CD4-positive, alpha-beta T cell treated with Interferon gamma for 1 hour (primary cell): ENCODE data around the gene ACTG2.

ENCODE experiments used
- DNase-seq: peaks from one replicate; pipeline ENCODE4 v3.0.0-alpha.2; 2020

Gene ACTG2

DNA sequence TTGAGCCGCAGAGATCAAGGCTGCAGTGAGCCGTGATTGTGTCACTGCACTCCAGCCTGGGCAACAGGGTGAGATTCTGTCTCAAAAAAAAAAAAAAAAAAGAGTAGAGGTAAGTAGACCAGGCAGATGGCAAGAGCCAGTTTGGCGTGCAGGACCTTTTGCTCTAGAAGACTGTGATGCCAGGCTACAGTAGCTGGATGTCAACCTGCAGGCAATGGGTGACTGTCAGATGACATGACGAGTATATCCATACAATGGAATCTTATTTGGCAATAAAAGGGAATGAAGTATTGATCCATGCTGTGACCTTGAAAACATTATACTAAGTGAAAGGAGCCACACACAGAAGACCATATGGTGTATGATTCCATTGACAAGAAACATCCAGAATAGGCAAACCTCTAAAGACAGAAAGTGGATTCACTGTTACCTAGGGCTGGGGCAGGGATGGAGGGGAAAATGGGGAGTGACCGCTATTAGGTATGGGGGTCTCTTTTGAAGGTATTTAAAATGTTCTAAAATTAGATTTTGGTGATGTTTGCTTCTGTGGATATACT lies 22.7 kb downstream of the ACTG2 start:
- no peak for DNase-seq

DNA sequence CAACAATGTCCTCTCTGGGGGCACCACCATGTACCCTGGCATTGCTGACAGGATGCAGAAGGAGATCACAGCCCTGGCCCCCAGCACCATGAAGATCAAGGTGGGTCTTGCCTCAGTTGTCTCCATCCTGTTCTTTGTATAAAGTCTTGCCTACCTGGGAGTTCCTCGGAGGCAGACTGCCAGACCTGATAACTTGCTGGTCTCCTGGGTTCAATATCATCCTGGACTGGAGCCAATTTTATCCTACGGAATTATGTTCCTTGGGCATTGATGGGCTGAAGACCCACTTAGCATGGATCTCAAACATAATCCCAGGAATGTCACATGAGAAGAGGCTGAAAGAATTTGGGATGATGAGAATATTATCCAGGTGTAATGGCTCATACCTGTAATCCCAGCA lies 23.9 kb downstream of the ACTG2 start:
- no peak for DNase-seq

DNA sequence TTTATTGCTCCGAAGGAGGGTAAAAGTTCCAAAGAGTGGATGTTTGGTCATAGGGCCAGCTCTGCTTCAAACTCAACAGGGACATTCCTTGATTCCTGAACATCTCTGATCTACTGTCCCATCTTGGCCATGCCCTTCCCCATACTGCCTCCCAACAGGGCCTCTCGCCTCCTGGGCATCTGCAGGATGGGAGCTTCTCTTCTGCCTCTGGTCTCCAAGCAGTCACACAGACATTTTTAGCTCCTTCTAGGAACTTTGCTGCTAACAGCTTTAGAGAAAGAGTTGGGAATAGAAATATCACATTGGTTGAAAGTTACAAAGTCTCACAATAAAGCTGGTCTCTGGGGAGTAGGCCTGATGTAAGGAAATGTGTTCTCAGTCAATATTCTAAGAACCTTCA lies 24.5 kb downstream of the ACTG2 start:
- no peak for DNase-seq

DNA sequence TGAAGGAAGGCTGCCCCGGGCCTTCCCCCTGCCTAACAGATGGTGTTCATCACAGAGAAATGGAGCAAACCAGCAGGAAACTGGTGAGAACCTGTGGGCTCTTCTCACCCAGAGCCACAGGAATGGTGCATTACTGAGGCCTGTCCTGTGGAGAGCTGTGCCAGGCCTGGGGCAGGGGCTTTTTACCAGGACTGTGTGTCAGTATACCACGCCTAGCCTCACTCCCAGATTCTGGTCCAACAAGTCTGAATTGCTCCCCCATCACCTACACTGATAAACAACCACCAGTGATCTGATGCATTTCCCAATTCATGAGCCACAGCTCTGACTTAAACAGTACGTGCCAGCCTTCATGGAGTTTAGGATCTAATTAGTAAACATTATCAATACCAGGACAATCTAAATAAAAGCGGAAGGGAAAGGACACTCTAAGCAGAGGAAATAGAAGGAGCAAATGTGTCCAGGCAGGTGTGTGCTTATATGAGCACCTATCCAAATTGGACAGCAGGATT lies 24.9 kb downstream of the ACTG2 start:
- DNase-seq, result no peak

DNA sequence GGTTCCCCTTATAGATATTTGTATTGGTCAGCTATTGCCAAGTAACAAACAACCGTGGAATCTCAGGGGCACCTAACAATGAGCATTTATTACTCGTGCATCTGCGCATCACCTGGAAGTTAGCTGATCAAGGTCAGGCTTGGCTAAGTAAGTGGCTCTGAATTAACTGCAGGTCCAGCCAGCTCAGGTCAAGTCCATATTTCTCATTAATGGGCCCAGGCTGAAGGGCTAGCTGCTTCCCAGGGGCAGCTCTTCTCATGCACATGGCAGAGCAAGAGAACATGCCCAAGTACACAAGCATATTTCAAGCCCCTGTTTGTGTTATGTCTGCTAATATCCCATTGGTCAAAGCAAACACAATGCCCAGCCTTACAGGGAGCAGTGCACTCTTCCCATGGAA lies 26.0 kb downstream of the ACTG2 start:
- no peak for DNase-seq

DNA sequence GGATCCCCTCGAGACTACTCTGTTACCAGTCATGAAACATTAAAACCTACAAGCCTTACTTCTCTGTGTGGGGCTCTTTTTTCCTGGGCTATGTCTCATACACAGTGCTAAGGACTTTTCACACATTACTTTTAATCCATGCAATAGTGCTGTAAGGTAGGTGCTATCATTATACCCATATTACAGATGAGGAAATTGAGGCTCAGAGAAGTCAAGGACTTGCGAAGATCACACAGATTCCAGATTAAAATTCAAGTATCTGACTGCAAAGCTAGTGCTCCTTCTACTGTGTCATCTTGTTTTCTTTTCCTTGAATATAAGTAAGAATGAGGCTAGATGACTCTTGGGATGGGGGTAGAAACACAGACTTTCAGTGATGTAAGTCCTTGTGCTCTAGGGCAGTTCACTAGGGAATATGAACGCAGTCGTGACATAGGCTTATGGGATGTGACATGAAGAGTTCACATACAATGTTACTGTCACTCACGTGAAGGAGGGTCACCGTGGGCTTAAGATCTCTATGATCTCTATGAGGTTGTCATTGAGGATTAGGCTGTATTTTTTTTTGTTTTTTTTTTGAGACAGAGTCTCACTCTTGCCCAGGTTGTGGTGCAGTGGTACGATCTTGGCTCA lies 26.9 kb downstream of the ACTG2 start:
- no peak for DNase-seq

DNA sequence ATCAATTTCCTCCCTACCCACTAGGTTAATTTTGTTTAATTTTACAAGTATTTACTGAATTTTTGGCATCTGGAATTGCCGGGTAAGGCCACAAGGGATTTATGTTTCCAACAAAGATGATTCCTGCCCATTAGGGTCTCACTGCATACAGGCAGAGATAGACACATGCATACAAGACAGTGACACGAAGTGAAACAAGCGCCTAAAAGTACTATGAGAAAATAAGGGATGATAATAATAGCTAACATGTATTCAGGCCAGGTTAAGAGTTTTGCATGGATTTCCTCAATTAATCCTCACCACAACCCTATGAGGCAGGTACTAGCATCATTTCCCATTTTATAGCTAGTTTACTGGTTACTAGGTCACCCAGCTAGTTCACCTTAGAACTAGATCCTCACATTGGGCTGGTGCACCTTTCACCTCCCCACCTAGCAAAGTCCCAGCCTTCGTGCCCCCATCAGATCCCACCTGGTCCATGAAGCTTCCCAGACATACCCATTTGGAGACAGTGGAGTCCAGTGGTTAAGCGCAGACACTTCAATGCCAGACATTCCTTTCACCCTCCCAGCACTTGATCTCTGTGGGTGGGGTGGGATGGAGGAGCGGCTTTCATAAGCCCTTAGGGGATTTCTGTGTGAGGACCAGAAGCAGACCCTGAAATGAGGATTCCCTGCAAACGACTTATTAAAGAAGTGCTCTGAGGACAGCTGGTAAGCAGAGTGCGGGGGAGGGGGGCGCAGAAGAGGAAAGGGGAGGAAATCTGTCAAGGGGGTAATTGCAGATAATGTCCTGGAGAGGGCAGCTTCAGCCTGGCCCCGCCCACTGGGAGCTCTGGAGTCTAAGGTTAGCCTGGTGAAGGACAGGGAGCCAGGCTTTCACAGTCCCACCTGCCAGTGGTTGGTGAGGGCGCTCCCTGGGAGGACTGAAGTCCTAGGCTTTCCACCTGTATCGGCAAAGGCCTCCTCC lies 28.1 kb downstream of the ACTG2 start:
- peak; percentile 20 for DNase-seq

DNA sequence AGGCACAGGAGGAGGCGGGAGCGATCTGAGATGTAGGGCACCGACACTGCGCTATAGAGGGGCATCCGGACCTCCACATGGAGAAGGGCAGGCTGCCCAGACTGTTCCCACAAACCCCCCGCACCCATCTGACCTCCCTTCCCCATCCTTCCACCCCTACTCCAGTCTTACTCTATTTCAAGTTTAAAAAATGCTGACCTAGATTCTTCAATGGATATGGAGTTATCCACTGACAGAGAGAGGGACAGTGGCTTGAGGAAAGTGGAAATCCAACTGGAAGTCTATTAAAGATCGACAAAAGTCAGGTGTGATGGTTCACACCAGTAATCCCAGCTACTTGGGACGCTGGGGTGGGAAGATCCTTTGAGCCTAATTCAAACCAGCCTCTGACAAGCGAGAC lies 28.8 kb downstream of the ACTG2 start:
- no peak for DNase-seq

DNA sequence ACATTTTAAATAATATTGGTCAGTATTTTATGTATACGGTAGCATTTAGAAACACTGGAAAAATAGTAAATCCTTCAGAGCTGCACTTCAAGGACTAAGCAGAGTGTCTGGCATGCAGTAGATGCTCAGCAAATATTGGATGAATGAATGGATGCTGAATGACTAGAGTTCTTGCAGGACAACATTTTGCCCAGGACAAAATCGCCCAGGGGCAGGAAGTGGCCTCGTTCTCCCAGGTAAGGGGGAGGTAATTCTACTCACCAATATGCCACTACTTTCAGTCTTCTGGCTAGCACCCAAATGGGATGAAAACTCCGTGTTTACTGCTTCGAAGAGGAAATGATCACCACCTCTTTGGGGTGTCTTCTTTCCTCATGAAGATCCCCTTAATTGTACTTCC lies 29.9 kb downstream of the ACTG2 start:
- no peak for DNase-seq

DNA sequence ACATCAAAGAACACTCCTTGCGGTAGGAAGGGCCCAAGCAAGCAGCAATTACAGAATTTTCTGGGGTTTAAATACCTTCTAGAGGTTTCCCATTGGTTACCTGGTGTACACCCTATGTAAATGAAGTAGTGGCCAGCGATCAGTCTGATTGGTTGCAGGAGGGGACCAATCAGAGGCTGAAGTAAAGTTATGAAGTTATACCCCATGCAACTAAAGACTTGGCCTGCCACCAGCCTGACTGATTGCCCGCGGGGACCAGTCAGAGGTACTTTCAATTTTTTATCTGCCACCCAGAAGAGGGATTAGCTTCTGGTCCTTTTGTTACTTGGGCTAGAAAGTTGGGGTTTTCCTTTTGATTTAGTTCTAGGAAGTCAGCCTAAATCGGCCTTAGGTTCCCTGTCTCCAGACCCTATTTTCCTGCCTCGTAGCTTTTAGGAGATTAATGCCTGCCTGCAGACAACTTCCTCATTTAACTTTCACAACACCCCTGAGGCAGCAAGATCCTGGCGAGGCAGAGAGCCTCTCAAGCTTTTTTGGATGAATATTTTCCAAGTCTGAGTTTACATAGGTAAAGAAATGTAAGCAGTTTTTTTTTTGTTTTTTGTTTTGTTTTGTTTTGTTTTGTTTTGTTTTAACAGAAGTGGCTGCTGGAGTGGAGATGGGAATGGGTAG lies 32.4 kb downstream of the ACTG2 start:
- DNase-seq, result no peak

DNA sequence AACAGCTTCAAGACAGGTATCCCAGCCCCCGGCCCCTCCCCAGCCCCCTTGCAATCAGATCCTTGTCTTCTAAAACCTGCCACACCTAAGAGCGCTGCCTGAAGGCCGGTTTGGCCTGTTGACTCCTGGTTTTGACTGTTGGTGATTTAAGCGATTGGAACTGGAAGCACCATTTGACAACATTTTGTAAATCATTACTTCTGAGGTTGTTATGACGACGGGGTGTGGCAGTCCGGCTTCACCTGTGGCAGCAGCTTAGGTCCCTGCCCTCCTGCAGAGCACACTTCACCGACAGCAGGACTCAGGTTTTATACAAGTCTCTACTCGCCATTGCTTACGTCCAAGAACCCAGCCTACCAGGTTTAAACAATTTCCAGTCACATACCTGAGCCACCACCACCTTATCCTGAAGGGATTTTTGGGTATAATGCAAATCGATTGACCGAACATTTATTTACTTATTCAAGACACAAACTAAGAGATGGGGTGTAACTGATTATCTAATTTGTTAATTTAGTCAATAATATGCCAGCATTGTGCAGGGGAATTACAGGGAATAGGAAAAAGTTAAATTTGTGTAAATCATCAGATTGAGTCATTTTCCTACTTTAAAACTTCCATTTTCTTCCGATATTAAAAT lies 33.2 kb downstream of the ACTG2 start:
- DNase-seq, result no peak

DNA sequence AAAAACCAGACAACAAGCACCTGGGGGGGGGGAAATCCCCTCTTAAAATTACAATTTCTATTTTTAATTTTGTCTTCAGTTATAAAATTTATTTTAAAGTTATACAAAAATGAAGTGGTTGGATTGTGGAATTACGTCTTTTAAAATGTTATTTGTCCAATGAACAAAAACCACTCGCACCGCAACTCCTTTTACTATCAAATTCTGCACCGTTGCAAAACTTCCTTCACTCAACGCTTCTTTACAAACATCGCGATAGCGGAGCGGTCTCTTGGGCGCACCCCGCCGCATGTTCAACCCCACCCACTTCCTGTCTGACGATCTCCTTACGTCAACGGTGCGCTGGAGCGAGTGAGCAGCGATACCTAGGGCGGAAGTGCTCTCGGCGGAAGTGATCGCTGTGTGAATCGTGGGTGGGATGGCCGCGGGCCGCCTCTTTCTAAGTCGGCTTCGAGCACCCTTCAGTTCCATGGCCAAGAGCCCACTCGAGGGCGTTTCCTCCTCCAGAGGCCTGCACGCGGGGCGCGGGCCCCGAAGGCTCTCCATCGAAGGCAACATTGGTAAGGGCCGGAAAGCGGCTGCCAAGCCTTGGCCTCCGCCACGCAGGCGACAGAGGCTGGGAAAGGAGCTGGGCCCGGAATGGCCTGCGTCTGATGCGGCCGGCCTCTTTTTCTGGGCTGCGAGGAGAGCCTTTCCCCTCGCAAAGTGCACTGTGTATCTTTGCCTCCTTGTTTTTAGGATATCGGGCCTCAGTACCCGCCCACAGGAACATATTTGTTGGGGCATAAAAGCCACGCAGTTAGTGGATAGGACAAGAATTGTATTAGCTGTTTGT lies 33.9 kb downstream of the ACTG2 start, which contains the start of gene DGUOK:
DGUOK (plus strand) TSS at position 388 of the 835 bp plus-strand sequence; CDS start at position 419, 31 bp downstream.
- DNase-seq, result peak; percentile 98

DNA sequence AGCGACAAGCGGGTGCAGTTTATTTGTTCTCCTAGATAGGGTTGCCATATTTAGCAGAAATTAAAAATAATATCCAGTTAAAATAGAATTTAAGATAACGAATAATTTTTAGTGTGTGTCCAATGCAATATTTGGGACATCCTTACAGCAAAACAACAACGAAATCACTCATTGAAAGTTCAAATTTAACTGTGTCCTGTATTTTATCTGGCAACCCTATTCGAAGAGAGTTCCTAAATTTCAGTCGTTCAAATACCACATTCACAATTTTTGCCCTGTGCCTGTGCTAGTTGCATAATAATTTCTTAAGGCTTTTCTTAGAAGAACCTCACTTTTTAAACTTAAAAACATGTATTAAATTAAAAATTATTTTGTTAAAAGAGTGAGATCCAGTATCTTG lies 34.5 kb downstream of the ACTG2 start:
- no peak for DNase-seq

DNA sequence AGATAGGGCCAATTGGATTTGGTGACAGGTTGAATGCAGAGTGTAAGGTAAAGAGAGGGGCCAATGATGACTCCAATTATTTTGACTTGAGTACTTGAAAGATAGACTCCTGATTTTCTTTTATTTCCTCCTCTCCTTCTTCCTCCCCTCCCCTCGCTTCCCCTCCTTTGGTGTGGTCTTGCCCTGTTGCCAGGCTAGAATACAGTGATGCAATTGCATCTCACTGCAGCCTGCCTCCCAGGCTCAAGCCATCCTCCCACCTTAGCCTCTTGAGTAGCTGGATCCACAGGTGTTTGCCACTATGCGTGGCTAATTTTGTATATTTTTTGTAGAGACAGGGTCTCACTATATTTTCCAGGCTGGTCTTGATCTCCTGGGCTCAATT lies 36.1 kb downstream of the ACTG2 start:
- DNase-seq, result no peak

DNA sequence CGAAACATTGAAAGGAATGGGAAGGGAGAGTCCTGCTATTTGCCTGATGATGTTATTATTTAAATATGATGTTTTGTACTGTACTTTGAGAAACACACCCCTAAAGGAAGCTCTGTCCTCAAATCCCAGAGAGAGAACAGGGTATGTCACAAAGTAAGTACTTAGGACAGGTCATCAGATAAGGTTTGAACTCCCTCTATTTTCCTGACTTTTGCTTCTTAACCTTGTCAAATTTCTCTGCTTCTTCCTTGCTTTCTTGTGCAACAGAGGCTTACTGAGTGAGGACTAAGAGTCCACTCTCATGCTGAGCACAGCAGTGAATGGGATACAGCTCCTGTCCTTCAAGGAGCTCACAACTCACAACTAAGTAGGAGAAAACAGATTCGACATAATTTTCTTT lies 37.6 kb downstream of the ACTG2 start:
- DNase-seq, result no peak

DNA sequence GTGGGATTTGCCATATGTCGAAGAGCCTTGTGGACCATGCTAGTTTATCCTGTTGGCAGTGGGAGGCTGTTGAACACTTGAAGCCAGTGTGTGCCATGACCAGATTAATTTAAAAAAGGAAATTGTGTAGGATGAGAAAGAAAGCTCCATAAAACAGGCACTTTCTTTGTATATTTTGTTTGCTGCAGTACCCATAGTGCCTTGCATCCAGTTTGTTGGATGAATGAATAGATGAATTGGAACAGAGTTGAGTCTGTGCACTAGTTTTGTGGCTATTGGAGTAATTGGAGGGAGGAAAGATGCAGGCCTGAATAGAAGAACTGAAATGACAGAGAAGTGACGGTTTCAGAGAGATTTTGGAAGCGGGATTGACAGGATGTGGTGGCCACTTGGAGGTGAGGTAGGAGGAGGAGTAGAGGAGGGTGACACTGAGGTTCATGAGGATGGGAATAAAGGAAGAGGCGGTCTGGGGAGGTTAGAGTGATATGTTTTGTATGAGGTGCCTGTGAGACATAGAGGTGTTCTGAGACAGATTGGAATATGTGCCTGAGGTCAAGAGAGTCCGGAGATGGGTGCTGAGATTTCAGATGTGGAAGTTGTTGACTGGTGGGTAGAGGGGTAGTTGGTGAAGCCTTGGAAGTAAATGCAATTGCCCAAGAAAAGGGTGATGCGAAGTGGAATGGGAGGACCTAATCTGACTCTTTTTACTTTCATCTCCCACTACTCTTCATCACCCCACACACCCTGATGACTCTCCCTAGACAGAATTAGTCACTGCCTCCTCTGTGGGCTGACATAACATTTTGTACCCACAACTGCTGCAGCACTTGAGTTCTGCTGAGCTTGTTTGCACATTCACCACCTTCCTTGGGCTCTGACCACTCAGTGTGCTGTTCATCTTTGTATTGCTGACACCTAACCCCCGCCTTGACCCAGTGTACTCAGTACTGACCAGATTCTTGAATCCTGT lies 39.0 kb downstream of the ACTG2 start:
- no peak for DNase-seq

DNA sequence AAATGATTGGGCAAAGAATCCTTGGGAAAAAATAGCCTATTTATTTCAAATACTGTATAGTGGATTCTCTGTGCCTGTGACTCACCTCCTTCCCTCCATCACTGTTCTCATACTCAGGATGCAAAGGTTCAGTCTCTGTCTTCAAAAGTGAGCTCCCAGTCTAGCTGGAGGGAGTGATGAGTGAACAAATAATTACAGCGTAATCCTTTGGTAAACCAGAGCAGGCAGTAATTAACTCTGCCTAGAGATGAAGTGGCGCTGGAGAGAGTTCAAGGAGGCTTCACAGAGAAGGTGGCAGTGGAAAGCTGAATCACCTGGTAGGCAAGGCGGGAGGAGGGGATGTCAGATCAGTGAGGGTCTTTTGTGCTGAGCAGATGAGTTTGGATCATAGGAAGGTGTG lies 40.4 kb downstream of the ACTG2 start:
- no peak for DNase-seq

DNA sequence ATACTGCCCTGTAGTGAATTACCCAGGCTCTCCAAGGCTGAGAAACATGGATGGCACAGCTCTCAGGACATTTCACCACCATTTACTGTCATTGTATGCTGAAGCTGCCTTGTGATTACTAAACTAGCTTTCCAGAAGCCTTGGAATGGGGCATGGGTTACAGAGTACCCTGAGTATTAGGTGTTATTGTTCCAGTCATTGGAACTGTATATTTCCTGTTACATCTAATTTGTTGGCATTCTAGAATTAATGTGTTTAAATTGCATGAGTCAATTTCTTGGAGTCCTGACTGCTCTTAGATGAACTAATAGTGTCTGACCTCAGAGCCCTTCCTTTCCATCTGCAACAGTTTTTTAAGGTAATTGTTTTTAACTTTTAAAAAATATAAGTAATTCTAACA lies 42.8 kb downstream of the ACTG2 start:
- no peak for DNase-seq

DNA sequence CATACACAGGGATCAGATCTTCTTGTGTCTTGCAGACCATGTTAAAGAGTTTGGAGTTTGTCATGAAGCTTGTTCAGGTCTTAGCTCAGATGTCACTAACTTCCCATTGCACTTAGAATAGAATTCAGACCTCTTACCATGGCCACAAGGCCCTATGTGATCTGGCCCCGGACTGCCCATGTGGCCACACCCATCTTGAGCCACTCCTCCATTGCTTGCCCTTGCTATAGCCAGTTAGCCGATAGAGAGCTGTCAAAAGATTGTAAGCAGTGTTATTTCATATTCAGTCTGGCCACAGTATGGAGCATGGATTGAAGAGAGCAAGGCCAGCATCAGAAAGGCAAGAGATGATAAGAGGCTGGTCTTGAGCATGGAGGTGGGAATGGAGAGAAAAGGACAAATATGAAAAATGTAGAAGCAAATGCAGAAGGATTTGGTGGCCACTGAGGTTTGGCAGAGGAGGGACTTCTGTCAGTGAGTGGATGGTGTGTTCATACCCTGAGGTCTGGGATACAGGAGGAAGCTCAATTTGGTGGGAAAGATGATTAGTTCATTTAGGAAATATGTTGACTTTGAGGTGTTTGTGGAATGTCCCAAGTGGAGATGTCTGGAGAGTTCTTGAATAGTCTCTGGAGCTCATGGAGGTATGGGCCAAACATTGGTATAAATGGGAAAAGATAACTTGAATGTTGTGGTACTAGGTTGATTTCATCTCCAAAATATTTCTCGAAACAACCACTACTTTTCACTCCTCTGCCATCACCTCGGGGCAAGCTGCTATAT lies 44.5 kb downstream of the ACTG2 start:
- DNase-seq, result no peak

DNA sequence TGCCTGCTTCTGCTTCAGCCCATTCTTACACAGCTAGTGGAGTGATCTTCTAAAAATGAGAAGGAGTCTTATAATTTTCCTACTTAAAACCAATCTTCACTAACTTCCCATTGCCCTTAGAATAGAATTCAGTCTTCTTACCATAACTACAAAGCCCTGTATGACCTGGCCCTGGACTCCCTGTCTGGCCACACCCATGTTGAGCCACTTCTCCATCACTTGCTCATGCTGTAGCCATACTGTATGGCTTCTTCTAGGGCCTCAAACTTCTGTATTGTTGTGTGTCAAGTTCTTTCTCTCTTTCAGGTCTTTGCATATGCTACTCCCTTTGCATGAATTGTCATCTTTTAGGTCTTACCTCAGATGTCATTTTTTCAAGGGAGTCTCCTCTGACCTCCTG lies 45.1 kb downstream of the ACTG2 start:
- no peak for DNase-seq
